Thyroid gland (tissue), 4 donors: ENCODE data around the gene TLDC2.

ENCODE experiments used
- CTCF ChIP-seq, 6 experiments: fragments of 200-600 bp in 3 of 6; fragments of 450-650 bp in 3 of 6; sonication (generic) in 3 of 6; IDR thresholded peaks; one replicate each; pipeline ENCODE4 v1.5.1; 2016 to 2019; ENCODE audit warnings: antibody characterized with exemption in 6 of 6, mild to moderate bottlenecking in 2 of 6, inconsistent platforms in 1 of 6, moderate library complexity in 1 of 6
- POLR2A ChIP-seq, 2 donors: fragments of 450-650 bp; IDR thresholded peaks; one replicate each; pipeline ENCODE4 v1.6.1; 2017; ENCODE audit warnings: antibody characterized with exemption in 2 of 2, mild to moderate bottlenecking in 2 of 2, moderate library complexity in 1 of 2

GRCh38 chr20:36865076-36865860 is 10.7 kb upstream of the TLDC2 start:
- peak in 2 of 6 experiments; percentile 5 to 42 for TF ChIP-seq CTCF (IDR thresholded peaks at IDR 0.05)
- TF ChIP-seq POLR2A (IDR thresholded peaks at IDR 0.05) = no peak
